HEK293 (cell line): ENCODE data around the gene MPG.
A peak's percentile ranks its signal among the peaks of the same experiment; 100 is the strongest.

Experiments
- CTCF ChIA-PET: fragments of 350-600 bp; formaldehyde crosslinking; extraction: SDS; loops from one replicate; lab custom pipeline; 2021; ENCODE audit warnings: antibody characterized with exemption; lab: Yijun Ruan, JAX
- POLR2A ChIA-PET: fragments of 300-600 bp; formaldehyde crosslinking; extraction: SDS; loops from one replicate; lab custom pipeline; 2020; ENCODE audit warnings: antibody characterized with exemption, inconsistent platforms; lab: Yijun Ruan, JAX
- H3K27ac ChIP-seq: fragments of 200-500 bp; sonication (Bioruptor generic); 2 replicates; pipeline ENCODE4 v1.5.1; 2014; ENCODE audit warnings: low read depth, low read length, control low read depth, inconsistent platforms; ENCODE audit errors: extremely low read depth
- H3K36me3 ChIP-seq, 2 experiments: fragments of 200-500 bp in 1 of 2; sonication (Bioruptor generic) in 1 of 2; 1 replicate in 1 of 2; 2 replicates in 1 of 2; pipeline ENCODE4 v1.5.1; 2014 to 2017; ENCODE audit warnings: inconsistent platforms in 2 of 2, low read length in 2 of 2; ENCODE audit not compliant: control insufficient read depth in 2 of 2, insufficient read depth in 1 of 2
- H3K4me1 ChIP-seq: fragments of 200-500 bp; sonication (Bioruptor generic); 2 replicates; pipeline ENCODE4 v1.5.1; 2014; ENCODE audit warnings: mild to moderate bottlenecking, low read length, inconsistent platforms; ENCODE audit not compliant: control insufficient read depth, insufficient read depth
- H3K4me3 ChIP-seq: 2 replicates; pipeline ENCODE4 v1.5.1; 2011; ENCODE audit warnings: low read depth, mild to moderate bottlenecking, control low read depth, low read length, moderate library complexity
- H3K9me3 ChIP-seq: fragments of 200-500 bp; sonication (Bioruptor generic); 2 replicates; pipeline ENCODE4 v1.5.1; 2014; ENCODE audit warnings: low read depth, low read length, inconsistent platforms; ENCODE audit not compliant: control insufficient read depth, insufficient read depth
- AEBP2 ChIP-seq: fragments of 450-650 bp; formaldehyde crosslinking; IDR thresholded peaks from 2 replicates; pipeline ENCODE4 v1.5.1; 2016; ENCODE audit warnings: missing biosample characterization, missing genetic modification characterization, borderline replicate concordance
- FEZF1 ChIP-seq: fragments of 450-650 bp; formaldehyde crosslinking; IDR thresholded peaks from 2 replicates; pipeline ENCODE4 v1.5.1; 2016; ENCODE audit warnings: missing biosample characterization, missing genetic modification characterization
- GLIS1 ChIP-seq: fragments of 450-650 bp; formaldehyde crosslinking; IDR thresholded peaks from 2 replicates; pipeline ENCODE4 v1.5.1; 2016; ENCODE audit warnings: missing biosample characterization, missing genetic modification characterization
- GLIS2 ChIP-seq: fragments of 450-650 bp; formaldehyde crosslinking; IDR thresholded peaks from 2 replicates; pipeline ENCODE4 v1.5.1; 2016; ENCODE audit warnings: missing biosample characterization, missing genetic modification characterization
- PATZ1 ChIP-seq: fragments of 450-650 bp; formaldehyde crosslinking; IDR thresholded peaks from 2 replicates; pipeline ENCODE4 v1.5.1; 2016; ENCODE audit warnings: missing biosample characterization, missing genetic modification characterization
- PRDM10 ChIP-seq: fragments of 450-650 bp; formaldehyde crosslinking; IDR thresholded peaks from 2 replicates; pipeline ENCODE4 v1.5.1; 2016; ENCODE audit warnings: missing biosample characterization, missing genetic modification characterization
- SP7 ChIP-seq: fragments of 450-650 bp; formaldehyde crosslinking; IDR thresholded peaks from 2 replicates; pipeline ENCODE4 v1.5.1; 2016; ENCODE audit warnings: missing biosample characterization, missing genetic modification characterization
- TCF7L2 ChIP-seq: IDR thresholded peaks from 2 replicates; pipeline ENCODE4 v1.6.1; 2011; ENCODE audit warnings: low read depth, mild to moderate bottlenecking, inconsistent platforms, low read length, moderate library complexity, borderline replicate concordance
- ZIC2 ChIP-seq: fragments of 450-650 bp; formaldehyde crosslinking; IDR thresholded peaks from 2 replicates; pipeline ENCODE4 v1.5.1; 2016; ENCODE audit warnings: missing biosample characterization, missing genetic modification characterization
- ZNF10 ChIP-seq: fragments of 450-650 bp; formaldehyde crosslinking; IDR thresholded peaks from 2 replicates; pipeline ENCODE4 v1.5.1; 2017; ENCODE audit warnings: missing biosample characterization, missing genetic modification characterization
- ZNF138 ChIP-seq: fragments of 450-650 bp; formaldehyde crosslinking; IDR thresholded peaks from 2 replicates; pipeline ENCODE4 v1.5.1; 2016; ENCODE audit warnings: missing biosample characterization, missing genetic modification characterization, borderline replicate concordance
- ZNF140 ChIP-seq: fragments of 450-650 bp; formaldehyde crosslinking; IDR thresholded peaks from 2 replicates; pipeline ENCODE4 v1.5.1; 2016; ENCODE audit warnings: missing biosample characterization, missing genetic modification characterization
- ZNF211 ChIP-seq: fragments of 450-650 bp; formaldehyde crosslinking; IDR thresholded peaks from 2 replicates; pipeline ENCODE4 v1.5.1; 2016; ENCODE audit warnings: low read depth, missing biosample characterization, missing genetic modification characterization
- ZNF488 ChIP-seq: fragments of 450-650 bp; formaldehyde crosslinking; IDR thresholded peaks from 2 replicates; pipeline ENCODE4 v1.5.1; 2016; ENCODE audit warnings: missing biosample characterization, missing genetic modification characterization
- ZNF596 ChIP-seq: fragments of 450-650 bp; IDR thresholded peaks from 2 replicates; pipeline ENCODE4 v1.5.0; 2018; ENCODE audit warnings: missing biosample characterization, mild to moderate bottlenecking, missing genetic modification characterization, moderate library complexity
- ZNF600 ChIP-seq: fragments of 450-650 bp; formaldehyde crosslinking; IDR thresholded peaks from 2 replicates; pipeline ENCODE4 v1.5.1; 2016; ENCODE audit warnings: missing biosample characterization, missing genetic modification characterization
- ZNF624 ChIP-seq: fragments of 450-650 bp; formaldehyde crosslinking; IDR thresholded peaks from 2 replicates; pipeline ENCODE4 v1.5.1; 2017; ENCODE audit warnings: missing biosample characterization, missing genetic modification characterization
- ZNF639 ChIP-seq: fragments of 450-650 bp; formaldehyde crosslinking; IDR thresholded peaks from 2 replicates; pipeline ENCODE4 v1.5.1; 2016; ENCODE audit warnings: missing biosample characterization, missing genetic modification characterization
- ZNF777 ChIP-seq: fragments of 450-650 bp; formaldehyde crosslinking; IDR thresholded peaks from 2 replicates; pipeline ENCODE4 v1.5.1; 2017; ENCODE audit warnings: missing biosample characterization, missing genetic modification characterization, borderline replicate concordance
- TF ChIP-seq, protein P1 (sequence below): fragments of 450-650 bp; formaldehyde crosslinking; IDR thresholded peaks from 2 replicates; pipeline ENCODE4 v1.5.1; 2016; ENCODE audit warnings: missing biosample characterization, missing genetic modification characterization, borderline replicate concordance

The MPG gene

DNA sequence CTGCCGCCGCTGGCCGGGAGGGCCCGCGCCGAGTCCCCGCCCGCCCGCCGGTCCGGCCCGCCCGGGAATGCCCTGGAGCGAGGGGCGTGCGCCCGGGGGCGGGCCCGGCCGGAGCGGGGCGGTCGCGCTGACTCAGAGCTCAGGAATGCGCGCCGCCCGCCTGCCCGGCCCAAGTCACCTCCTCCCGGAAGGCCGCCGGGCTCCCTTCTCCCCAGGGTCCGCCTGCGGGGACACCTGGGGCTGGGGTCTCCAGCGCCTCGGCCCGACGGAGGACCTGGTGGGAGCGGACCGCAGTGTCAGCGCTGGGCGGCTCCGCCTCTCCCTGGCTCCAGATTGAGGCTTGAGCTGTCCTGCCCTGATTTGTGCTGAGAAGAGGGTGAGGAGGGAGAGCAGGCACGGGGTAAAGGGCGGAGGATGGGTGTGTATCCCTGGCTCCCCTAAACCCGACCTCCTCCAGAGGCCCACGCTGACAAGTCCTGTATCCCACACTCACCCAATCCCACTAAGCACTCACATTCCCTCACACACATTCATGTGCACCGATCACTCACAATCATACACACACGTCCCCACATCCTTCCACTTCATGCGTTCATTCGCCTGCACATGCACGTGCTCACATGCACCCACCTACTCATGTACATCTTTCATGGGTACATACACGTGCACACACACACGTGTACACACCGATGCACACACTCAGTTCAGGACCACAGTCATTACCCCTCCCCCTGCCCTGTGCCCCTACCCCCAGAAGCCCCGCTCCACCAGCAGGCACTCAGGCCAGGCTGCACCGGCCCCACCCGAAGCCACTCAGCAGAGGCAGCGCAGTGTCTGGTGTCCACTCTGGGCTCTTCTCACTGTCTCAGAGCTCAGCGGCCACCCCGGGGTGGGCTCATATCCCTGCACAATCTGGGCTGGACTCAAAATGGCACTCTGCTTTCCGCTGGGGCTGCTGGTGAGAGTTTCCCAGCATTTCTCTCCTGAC is 5.2 kb upstream of the MPG start, which contains the start of gene RHBDF1 (continued):
- TF ChIP-seq ZNF211 (no peak), TCF7L2 (no peak), ZNF596 (no peak)
- TF ChIP-seq, protein P1, sequence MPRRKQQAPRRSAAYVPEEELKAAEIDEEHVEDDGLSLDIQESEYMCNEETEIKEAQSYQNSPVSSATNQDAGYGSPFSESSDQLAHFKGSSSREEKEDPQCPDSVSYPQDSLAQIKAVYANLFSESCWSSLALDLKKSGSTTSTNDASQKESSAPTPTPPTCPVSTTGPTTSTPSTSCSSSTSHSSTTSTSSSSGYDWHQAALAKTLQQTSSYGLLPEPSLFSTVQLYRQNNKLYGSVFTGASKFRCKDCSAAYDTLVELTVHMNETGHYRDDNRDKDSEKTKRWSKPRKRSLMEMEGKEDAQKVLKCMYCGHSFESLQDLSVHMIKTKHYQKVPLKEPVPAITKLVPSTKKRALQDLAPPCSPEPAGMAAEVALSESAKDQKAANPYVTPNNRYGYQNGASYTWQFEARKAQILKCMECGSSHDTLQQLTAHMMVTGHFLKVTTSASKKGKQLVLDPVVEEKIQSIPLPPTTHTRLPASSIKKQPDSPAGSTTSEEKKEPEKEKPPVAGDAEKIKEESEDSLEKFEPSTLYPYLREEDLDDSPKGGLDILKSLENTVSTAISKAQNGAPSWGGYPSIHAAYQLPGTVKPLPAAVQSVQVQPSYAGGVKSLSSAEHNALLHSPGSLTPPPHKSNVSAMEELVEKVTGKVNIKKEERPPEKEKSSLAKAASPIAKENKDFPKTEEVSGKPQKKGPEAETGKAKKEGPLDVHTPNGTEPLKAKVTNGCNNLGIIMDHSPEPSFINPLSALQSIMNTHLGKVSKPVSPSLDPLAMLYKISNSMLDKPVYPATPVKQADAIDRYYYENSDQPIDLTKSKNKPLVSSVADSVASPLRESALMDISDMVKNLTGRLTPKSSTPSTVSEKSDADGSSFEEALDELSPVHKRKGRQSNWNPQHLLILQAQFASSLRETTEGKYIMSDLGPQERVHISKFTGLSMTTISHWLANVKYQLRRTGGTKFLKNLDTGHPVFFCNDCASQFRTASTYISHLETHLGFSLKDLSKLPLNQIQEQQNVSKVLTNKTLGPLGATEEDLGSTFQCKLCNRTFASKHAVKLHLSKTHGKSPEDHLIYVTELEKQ (tag by site-specific recombination) = no peak

DNA sequence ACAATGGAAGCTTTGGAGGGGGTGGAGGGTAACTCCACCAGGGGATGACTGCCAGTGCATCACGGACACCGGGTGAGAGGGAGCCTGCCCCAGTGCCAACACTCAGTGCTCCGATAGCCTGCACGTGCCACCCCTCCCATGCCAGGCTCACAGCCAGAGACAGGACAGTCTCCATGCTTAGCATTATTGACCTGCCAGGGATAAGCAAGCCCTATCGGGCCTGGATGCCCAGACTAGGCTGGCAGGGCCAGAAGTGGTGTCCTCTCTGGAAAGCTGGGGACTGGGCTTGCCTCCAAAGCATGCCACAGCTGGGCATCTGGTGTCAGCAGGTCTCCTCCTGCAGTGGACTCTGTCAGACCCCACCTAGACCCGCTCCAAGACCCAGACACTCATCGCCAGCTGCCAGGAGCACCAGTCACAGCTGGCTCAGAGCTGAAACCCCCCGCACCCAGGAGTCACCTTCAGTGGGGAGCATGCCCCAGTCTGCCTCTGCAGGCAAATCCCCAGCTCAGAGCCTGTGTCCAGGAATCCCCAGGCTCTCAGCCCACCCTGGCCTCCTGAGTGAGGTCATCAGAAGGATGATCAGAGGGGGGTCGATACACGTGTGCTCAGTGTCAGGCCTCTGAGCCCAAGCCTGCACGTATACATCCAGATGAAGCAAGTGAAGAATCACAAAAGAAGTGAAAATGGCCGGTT is 3.8 kb upstream of the MPG start:
- CTCF ChIA-PET = interaction anchor here (1.7 to 2.7 kb wide), 4 partner anchors 8 to 26 kb away, joined by 4 to 25 read pairs (median 14); no protein-coding TSS in a partner anchor
- H3K4me3 ChIP-seq = no peak overlapping the region
- TF ChIP-seq SP7 (tag by site-specific recombination) (no peak), PRDM10 (tag by site-specific recombination) (peak; percentile 58), ZNF624 (tag by site-specific recombination) (no peak), ZNF600 (no peak), PATZ1 (tag by site-specific recombination) (peak; percentile 54; the same call in 1 of the 2 replicates), ZNF138 (no peak), GLIS1 (tag by site-specific recombination) (peak; percentile 94), ZIC2 (tag by site-specific recombination) (peak; percentile 81), ZNF10 (no peak), GLIS2 (peak; percentile 37), ZNF488 (tag by site-specific recombination) (no peak), AEBP2 (no peak), ZNF140 (tag by site-specific recombination) (no peak), ZNF639 (no peak), FEZF1 (tag by site-specific recombination) (no peak), ZNF777 (tag by site-specific recombination) (no peak)
- no peaks in the 10 kb centered on the region for H3K36me3 ChIP-seq
- H3K9me3 ChIP-seq = no peaks in the 10 kb centered on the region
- peaks cover 18% of the 10 kb centered on the region for H3K4me1 ChIP-seq
- no peak overlapping the region for H3K27ac ChIP-seq
- POLR2A ChIA-PET = interaction anchor here (0.5 to 1.2 kb wide), 2 partner anchors 21 to 172 kb away, joined by 3 to 5 read pairs; partner anchors contain the start of genes POLR3K and SNRNP25
